Measurements from ENCODE around the gene SHLD3. TPM values are rescaled to one million over a fixed set of nuclear protein-coding genes. Genes with fewer than 3 reads are reported as not detected.
"Not testable (repeated sequence)": the region's sequence is repeated elsewhere in the genome, so short reads cannot be mapped to it uniquely, and the experiment has no call there.

The SHLD3 gene
- total RNA-seq, 1 donor from 2014 or later = 2.7 TPM

GRCh38 chr5:65588694-65589093, 36.1 kb upstream of the SHLD3 start:
- Histone ChIP-seq H3K9ac (ENCODE audit: low read length) (no peak overlapping the region), H4K20me1 (ENCODE audit: insufficient read depth, low read length) (no peaks in the 10 kb centered on the region), H2AFZ (ENCODE audit: low read depth, low read length) (no peak overlapping the region), H3K4me2 (ENCODE audit: low read length) (no peak overlapping the region), H3K36me3 (ENCODE audit: insufficient read depth, low read length) (peaks cover 45% of the 10 kb centered on the region), H3K79me2 (ENCODE audit: insufficient read depth, low read length) (no peaks in the 10 kb centered on the region), H3K27me3 (ENCODE audit: insufficient read depth, low read length) (no peaks in the 10 kb centered on the region), H3K4me1 (ENCODE audit: insufficient read depth, low read length) (no peaks in the 10 kb centered on the region), H3K4me3 (ENCODE audit: insufficient read depth, low read depth, low read length) (no peak overlapping the region), H3K9me3 (ENCODE audit: insufficient read depth, low read depth, low read length) (no peaks in the 10 kb centered on the region), H3K27ac (ENCODE audit: low read depth, low read length) (no peak overlapping the region)
- Mint-ChIP-seq H3K9me3 (ENCODE audit: unreplicated experiment) (no peaks in the 10 kb centered on the region), H3K4me3 (ENCODE audit: unreplicated experiment) (no peak overlapping the region), H3K4me1 (ENCODE audit: low read depth, unreplicated experiment) (no peaks in the 10 kb centered on the region), H3K27ac (ENCODE audit: unreplicated experiment) (no peak overlapping the region), H3K27me3 (ENCODE audit: low read depth, unreplicated experiment) (no peaks in the 10 kb centered on the region), H3K36me3 (ENCODE audit: low read depth, unreplicated experiment) (peaks cover 5% of the 10 kb centered on the region)
- TF ChIP-seq EZH2 (IDR thresholded peaks at IDR 0.05; ENCODE audit: insufficient read depth, low read length) (no peak), CTCF (IDR thresholded peaks at IDR 0.05; ENCODE audit: insufficient read depth, low read depth, low read length) (no peak)
- DNase-seq (ENCODE audit: low read depth) = no peak
- no peak for FAIRE-seq

GRCh38 chr5:65601761-65602160, 23.1 kb upstream of the SHLD3 start:
- not testable (repeated sequence) for FAIRE-seq; H3K4me3 Mint-ChIP-seq (ENCODE audit: unreplicated experiment)
- H3K36me3 ChIP-seq (ENCODE audit: insufficient read depth, low read length) = peaks cover 28% of the 10 kb centered on the region

GRCh38 chr5:65611524-65611923, 13.3 kb upstream of the SHLD3 start:
- DNase-seq (ENCODE audit: low read depth) (peak; percentile 53), FAIRE-seq (no peak)
- H3K27me3 ChIP-seq (ENCODE audit: insufficient read depth, low read length) = no peaks in the 10 kb centered on the region
- H3K36me3 ChIP-seq (ENCODE audit: insufficient read depth, low read length) = peaks cover 30% of the 10 kb centered on the region
- TF ChIP-seq EZH2 (IDR thresholded peaks at IDR 0.05; ENCODE audit: insufficient read depth, low read length) = no peak
- no peak for TF ChIP-seq CTCF (IDR thresholded peaks at IDR 0.05; ENCODE audit: insufficient read depth, low read depth, low read length)
- no peak overlapping the region for H3K9ac ChIP-seq (ENCODE audit: low read length)
- no peak overlapping the region for H2AFZ ChIP-seq (ENCODE audit: low read depth, low read length)
- peaks cover 10% of the 10 kb centered on the region for H3K79me2 ChIP-seq (ENCODE audit: insufficient read depth, low read length)
- H3K27ac ChIP-seq (ENCODE audit: low read depth, low read length) = no peak overlapping the region
- H3K4me2 ChIP-seq (ENCODE audit: low read length) = peak overlapping the region; percentile 25
- Mint-ChIP-seq H3K36me3 (ENCODE audit: low read depth, unreplicated experiment) (peaks cover 8% of the 10 kb centered on the region), H3K27ac (ENCODE audit: unreplicated experiment) (no peak overlapping the region), H3K9me3 (ENCODE audit: unreplicated experiment) (no peaks in the 10 kb centered on the region), H3K4me1 (ENCODE audit: low read depth, unreplicated experiment) (peaks cover 5% of the 10 kb centered on the region), H3K4me3 (ENCODE audit: unreplicated experiment) (no peak overlapping the region), H3K27me3 (ENCODE audit: low read depth, unreplicated experiment) (no peaks in the 10 kb centered on the region)
- no peaks in the 10 kb centered on the region for H4K20me1 ChIP-seq (ENCODE audit: insufficient read depth, low read length)
- no peak overlapping the region for H3K4me3 ChIP-seq (ENCODE audit: insufficient read depth, low read depth, low read length)
- H3K4me1 ChIP-seq (ENCODE audit: insufficient read depth, low read length) = peaks cover 4% of the 10 kb centered on the region
- H3K9me3 ChIP-seq (ENCODE audit: insufficient read depth, low read depth, low read length) = no peaks in the 10 kb centered on the region

More at GRCh38 chr5:65601761-65602160, 23.1 kb upstream of the SHLD3 start:
- DNase-seq (ENCODE audit: low read depth); H3K9ac ChIP-seq (ENCODE audit: low read length); H3K27me3 Mint-ChIP-seq (ENCODE audit: low read depth, unreplicated experiment); H4K20me1 ChIP-seq (ENCODE audit: insufficient read depth, low read length); H3K79me2 ChIP-seq (ENCODE audit: insufficient read depth, low read length); H2AFZ ChIP-seq (ENCODE audit: low read depth, low read length); H3K27ac ChIP-seq (ENCODE audit: low read depth, low read length); H3K27me3 ChIP-seq (ENCODE audit: insufficient read depth, low read length); H3K4me3 ChIP-seq (ENCODE audit: insufficient read depth, low read depth, low read length); H3K9me3 ChIP-seq (ENCODE audit: insufficient read depth, low read depth, low read length); H3K27ac Mint-ChIP-seq (ENCODE audit: unreplicated experiment); H3K4me1 Mint-ChIP-seq (ENCODE audit: low read depth, unreplicated experiment); H3K4me1 ChIP-seq (ENCODE audit: insufficient read depth, low read length); H3K4me2 ChIP-seq (ENCODE audit: low read length): not testable (repeated sequence)
- Mint-ChIP-seq H3K9me3 (ENCODE audit: unreplicated experiment) (peaks cover 24% of the 10 kb centered on the region), H3K36me3 (ENCODE audit: low read depth, unreplicated experiment) (peaks cover 57% of the 10 kb centered on the region)

Measured in astrocyte (in vitro differentiated cells and primary cell).